Measurements from ENCODE around the gene RBMS1.

Gene RBMS1

GRCh38 chr2:160493227-160494028 lies at the start of gene RBMS1:
Gene RBMS1 (minus strand): TSS chr2:160493807. CDS start chr2:160493363, 444 bp downstream.
- peak; percentile 41 for DNase-seq

GRCh38 chr2:160541745-160542144 lies 48.1 kb upstream of the RBMS1 start:
- no peak for DNase-seq

GRCh38 chr2:160538559-160539355 lies 45.1 kb upstream of the RBMS1 start:
- no peak for DNase-seq

GRCh38 chr2:160538115-160538514 lies 44.5 kb upstream of the RBMS1 start:
- no peak for DNase-seq

- DNase-seq = no peak
Observed at GRCh38 chr2:160534996-160535395, 41.4 kb upstream of the RBMS1 start.

GRCh38 chr2:160534249-160534648 lies 40.6 kb upstream of the RBMS1 start:
- no peak for DNase-seq

- DNase-seq = no peak
Observed at GRCh38 chr2:160533482-160533881, 39.9 kb upstream of the RBMS1 start.

GRCh38 chr2:160532388-160532787 lies 38.8 kb upstream of the RBMS1 start:
- no peak for DNase-seq

GRCh38 chr2:160522951-160523710 lies 29.5 kb upstream of the RBMS1 start:
- DNase-seq = no peak

- DNase-seq = no peak
Observed at GRCh38 chr2:160517731-160518130, 24.1 kb upstream of the RBMS1 start.

GRCh38 chr2:160516547-160517365 lies 23.1 kb upstream of the RBMS1 start:
- no peak for DNase-seq

- no peak for DNase-seq
Observed at GRCh38 chr2:160515120-160515519, 21.5 kb upstream of the RBMS1 start.

GRCh38 chr2:160513120-160513519 lies 19.5 kb upstream of the RBMS1 start:
- no peak for DNase-seq

- DNase-seq = no peak
Observed at GRCh38 chr2:160512491-160512890, 18.9 kb upstream of the RBMS1 start.

- no peak for DNase-seq
Observed at GRCh38 chr2:160510617-160511016, 17.0 kb upstream of the RBMS1 start.

- no peak for DNase-seq
Observed at GRCh38 chr2:160509016-160509415, 15.4 kb upstream of the RBMS1 start.

GRCh38 chr2:160507464-160507863 lies 13.9 kb upstream of the RBMS1 start:
- DNase-seq = no peak

- DNase-seq = no peak
Observed at GRCh38 chr2:160507046-160507407, 13.4 kb upstream of the RBMS1 start.

GRCh38 chr2:160506371-160507045 lies 12.9 kb upstream of the RBMS1 start:
- no peak for DNase-seq

- no peak for DNase-seq
Observed at GRCh38 chr2:160505256-160505655, 11.6 kb upstream of the RBMS1 start.

- no peak for DNase-seq
Observed at GRCh38 chr2:160502478-160502877, 8.9 kb upstream of the RBMS1 start.

- DNase-seq = no peak
Observed at GRCh38 chr2:160501370-160501769, 7.8 kb upstream of the RBMS1 start.

Measured in activated CD4-positive, alpha-beta T cell treated with anti-CD3 and anti-CD28 coated beads for 1 hour (primary cell).